Mucosa of descending colon (tissue), 3 donors: ENCODE results near the gene POR. TPM values are rescaled to one million over a fixed set of nuclear protein-coding genes. Genes with fewer than 3 reads are reported as not detected.
A peak's percentile ranks its signal among the peaks of the same experiment; 100 is the strongest.

Experiments used
- ATAC-seq: fragments of 200-7000 bp; cut with Tn5 transposase; one replicate; pipeline ENCODE4 v1.9.1; 2020; ENCODE audit warnings: mild to moderate bottlenecking, moderate library complexity
- DNase-seq, 3 donors: peaks; one replicate each; pipeline ENCODE4 v3.0.0-alpha.2; 2020
- H3K36me3 ChIP-seq: fragments of 200-600 bp; one replicate; pipeline ENCODE4 v1.8.0; 2021; ENCODE audit warnings: low read depth, mild to moderate bottlenecking
- H3K4me1 ChIP-seq: fragments of 200-600 bp; one replicate; pipeline ENCODE4 v1.8.0; 2021; ENCODE audit warnings: low read depth, mild to moderate bottlenecking
- H3K4me3 ChIP-seq: fragments of 200-600 bp; one replicate; pipeline ENCODE4 v1.8.0; 2021; ENCODE audit warnings: mild to moderate bottlenecking
- H3K9me3 ChIP-seq: fragments of 200-600 bp; one replicate; pipeline ENCODE4 v1.8.0; 2021; ENCODE audit warnings: mild to moderate bottlenecking
- CTCF ChIP-seq: fragments of 200-600 bp; IDR thresholded peaks from one replicate; pipeline ENCODE4 v1.8.0; 2022; ENCODE audit warnings: antibody characterized with exemption, mild to moderate bottlenecking
- intact Hi-C, 2 donors: fragments of 100-400 bp; cut with DNase I in 1 of 2; cut with micrococcal nuclease in 1 of 2; formaldehyde crosslinking; loops; one replicate each; pipeline versions ENCODE4 v1.11.0 to v1.11.1; 2022; cut with DNase I, micrococcal nuclease
- total RNA-seq, 3 donors: library from RNA; stranded (reverse); fragmentation: NEBNext Ultra II Directional in 2 of 3; extraction: Animal tissue kit (Norgen Biotek cat#: 25700) in 2 of 3; gene quantifications; one replicate each; pipeline versions ENCODE4 v1.2.1 to v1.2.4, GENCODE V29; 2021 to 2023
- donor health status: DM: no; HTN: no; CAD: no; lungs with moderate emphysema.
- donor health status: DM: no; HTN: no; CAD: no.
- donor health status: DM: no; HTN: yes; CAD: no.

The POR gene
- total RNA-seq, 3 donors from 2014 or later, result 76.4 to 122 (median 118) TPM

GRCh38 chr7:75924889-75925288 lies 9.9 kb downstream of the POR start:
- H3K9me3 ChIP-seq, result no peaks in the 10 kb centered on the region
- TF ChIP-seq CTCF, result no peak
- H3K36me3 ChIP-seq, result no peaks in the 10 kb centered on the region
- H3K4me3 ChIP-seq, result no peak overlapping the region
- ATAC-seq (no peak), DNase-seq (no peak)
- intact Hi-C loops, result no loop called here
- peaks cover 9% of the 10 kb centered on the region for H3K4me1 ChIP-seq

GRCh38 chr7:75925717-75926435 lies 10.9 kb downstream of the POR start:
- intact Hi-C loops, result no loop called here
- no peak for TF ChIP-seq CTCF
- no peak for ATAC-seq
- Histone ChIP-seq H3K9me3 (no peaks in the 10 kb centered on the region), H3K4me1 (no peaks in the 10 kb centered on the region), H3K4me3 (no peak overlapping the region), H3K36me3 (no peaks in the 10 kb centered on the region)
- no peak for DNase-seq

GRCh38 chr7:75928568-75928914 lies 13.6 kb downstream of the POR start:
- TF ChIP-seq CTCF, result no peak
- Histone ChIP-seq H3K36me3 (no peaks in the 10 kb centered on the region), H3K9me3 (no peaks in the 10 kb centered on the region), H3K4me1 (no peaks in the 10 kb centered on the region), H3K4me3 (no peak overlapping the region)
- intact Hi-C loops, result no loop called here
- no peak for DNase-seq
- ATAC-seq, result peak; percentile 50

GRCh38 chr7:75931680-75932079 lies 16.7 kb downstream of the POR start:
- Histone ChIP-seq H3K4me1 (no peaks in the 10 kb centered on the region), H3K9me3 (no peaks in the 10 kb centered on the region), H3K4me3 (no peak overlapping the region), H3K36me3 (no peaks in the 10 kb centered on the region)
- ATAC-seq (no peak), DNase-seq (no peak)
- intact Hi-C loops, result no loop called here
- no peak for TF ChIP-seq CTCF

- Histone ChIP-seq H3K4me1 (no peaks in the 10 kb centered on the region), H3K4me3 (no peak overlapping the region), H3K36me3 (no peaks in the 10 kb centered on the region), H3K9me3 (no peaks in the 10 kb centered on the region)
- DNase-seq, result peak in 1 of 3 donors; percentile 17
- ATAC-seq, result peak; percentile 22
- no peak for TF ChIP-seq CTCF
- intact Hi-C loops, result no loop called here
Observed at GRCh38 chr7:75937958-75938786, 23.2 kb downstream of the POR start.
